HG03469 (cell line): Measurements from ENCODE around the gene METTL25.
A peak's percentile ranks its signal among the peaks of the same experiment; 100 is the strongest.

Experiments
- ATAC-seq: cut with Tn5 transposase; IDR thresholded peaks from one replicate; pipeline ENCODE4 v1.9.1; 2021; ENCODE audit warnings: mild to moderate bottlenecking, moderate library complexity, moderate number of reproducible peaks; ENCODE audit not compliant: unreplicated experiment

METTL25 gene

DNA sequence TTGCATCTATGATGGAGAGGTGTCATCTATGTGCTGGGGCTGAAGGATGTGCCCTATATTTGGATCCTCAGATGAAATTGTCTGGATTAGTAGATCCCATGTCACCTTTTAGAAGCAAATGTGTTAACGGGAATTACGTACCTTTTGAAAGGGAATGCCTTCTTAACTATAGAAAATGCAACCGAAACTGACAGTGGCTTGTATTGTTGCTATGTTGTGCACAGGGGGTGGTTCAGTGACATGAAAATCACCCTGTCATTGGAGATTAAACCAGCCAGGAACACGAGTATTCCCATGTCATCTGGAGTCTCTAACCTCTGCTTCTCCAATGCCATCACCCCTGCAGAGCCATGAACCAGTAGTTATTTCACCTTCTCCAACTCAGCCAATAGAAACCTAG is 110.2 kb downstream of the METTL25 start:
- ATAC-seq = no peak

DNA sequence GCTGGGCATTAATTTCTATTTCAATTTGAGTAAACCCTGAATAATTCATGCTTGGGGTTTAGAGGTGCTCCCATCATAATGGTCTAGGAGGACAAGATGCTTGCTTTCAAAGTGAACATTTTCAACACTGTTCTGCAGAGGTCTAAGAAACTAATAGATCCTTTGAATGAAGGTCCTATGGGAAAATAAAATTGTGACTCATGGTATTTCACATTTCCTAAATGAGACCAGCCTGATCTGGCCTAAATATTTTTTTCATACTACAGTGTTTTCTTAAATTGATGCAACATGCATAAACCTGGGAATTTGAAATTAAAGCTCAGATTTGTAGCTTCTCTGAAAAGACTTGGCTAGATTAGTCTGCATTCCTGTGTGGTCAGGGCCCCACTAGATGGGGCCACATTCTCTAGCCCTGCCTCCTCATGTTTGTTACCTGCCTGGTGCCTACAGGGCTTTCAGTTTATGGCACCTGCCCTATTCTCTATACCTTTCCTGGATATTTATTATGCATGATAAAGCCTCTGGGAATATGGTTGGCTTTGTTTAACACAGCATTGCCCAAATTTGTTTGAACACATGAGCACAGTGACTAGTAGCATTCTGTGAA is 112.7 kb downstream of the METTL25 start:
- ATAC-seq = no peak

DNA sequence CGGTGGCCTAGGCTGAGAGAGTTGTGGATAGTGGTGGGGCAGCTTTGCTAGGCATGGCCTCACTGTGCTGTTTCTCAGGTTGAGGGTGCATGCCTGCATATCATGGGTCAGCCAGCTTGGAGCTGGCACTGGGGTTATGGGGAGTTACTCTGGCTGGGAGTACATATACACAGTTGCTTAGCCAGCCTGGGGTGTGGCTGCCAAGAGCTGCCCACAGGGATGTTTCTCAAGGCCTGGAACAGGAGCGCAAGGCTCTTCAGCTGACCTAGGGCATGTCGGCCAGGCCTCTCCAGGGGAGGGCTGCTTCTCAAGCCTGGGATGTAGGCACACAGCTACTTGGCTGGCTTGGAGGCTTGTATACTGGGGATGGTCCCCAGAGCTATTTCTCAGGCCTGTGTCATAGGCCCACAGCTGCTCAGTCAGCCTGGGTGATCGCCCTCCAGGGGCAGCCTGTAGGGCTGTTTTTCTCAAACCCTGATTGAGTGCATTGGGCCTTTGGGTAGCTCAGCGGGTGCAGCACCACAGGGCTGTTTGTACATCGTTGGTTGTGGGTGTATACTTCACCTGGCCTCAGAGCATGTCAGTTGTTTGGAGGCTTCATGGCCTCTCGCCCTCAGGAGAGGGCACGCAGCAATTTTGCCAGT is 114.9 kb downstream of the METTL25 start:
- no peak for ATAC-seq

DNA sequence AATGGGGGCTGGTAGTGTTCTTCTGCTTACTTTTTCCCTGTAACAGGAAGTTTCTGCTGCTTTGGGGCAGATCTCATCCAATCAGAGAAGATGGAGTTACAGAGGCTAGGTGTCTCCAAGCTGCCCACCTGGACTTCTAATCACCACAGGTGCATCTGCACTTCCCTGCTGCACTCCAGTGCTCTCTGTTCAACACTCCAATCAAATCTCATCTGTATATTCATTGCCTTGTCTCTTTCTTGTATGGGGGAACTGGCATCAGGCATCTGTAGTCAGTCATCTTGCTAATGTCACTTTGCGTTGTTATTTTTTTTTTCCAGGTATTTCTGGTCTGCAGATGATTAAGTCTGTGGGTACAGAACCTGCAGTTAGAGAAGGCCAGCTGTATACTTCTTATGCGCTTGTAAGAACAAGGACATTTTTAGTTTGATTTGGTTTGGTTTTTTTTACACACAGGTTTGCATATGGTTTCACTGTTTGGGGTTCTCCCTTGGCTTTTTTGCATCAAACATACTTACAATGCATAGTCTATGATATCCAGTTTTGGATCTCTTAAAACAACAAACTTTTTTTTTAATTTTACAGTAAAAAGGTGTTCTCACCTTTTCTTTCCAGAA is 116.0 kb downstream of the METTL25 start:
- ATAC-seq = peak; percentile 76

DNA sequence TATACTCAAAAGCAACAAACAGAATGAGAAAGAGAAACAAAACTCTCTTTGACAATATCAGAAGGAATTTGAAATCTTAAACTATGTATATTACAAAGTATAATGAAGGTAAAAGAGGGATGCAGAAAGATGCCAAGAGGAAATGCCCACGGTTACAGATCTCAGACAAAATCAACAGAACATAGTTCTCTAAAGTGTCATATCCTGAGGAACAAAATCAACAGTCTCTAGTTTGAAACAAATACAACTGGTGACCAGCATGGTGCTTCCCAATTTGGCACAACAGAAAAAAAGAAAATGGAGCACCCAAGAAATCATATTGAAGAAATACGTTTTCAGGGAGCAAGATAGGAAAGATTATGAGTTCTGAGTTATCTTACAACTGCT is 116.5 kb downstream of the METTL25 start:
- ATAC-seq = peak; percentile 9

DNA sequence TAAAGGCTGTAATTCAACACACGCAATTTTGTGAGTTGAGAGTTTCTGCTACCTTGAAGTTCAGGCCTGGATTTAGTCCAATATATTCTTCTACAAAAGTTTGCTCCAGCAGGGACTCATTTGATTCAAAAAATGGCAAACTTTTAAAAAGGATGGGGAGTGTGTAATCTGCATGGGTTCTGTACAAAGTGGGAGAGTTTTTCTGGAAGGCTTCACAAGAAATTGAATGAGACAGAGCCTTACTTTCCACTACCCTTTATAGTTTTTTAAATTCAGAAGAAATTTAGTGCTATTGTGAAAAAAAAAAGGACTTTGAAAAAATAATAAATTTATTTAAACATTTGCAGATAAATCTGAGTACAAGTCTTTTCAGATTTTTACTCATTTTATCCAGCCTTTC is 116.9 kb downstream of the METTL25 start:
- ATAC-seq = no peak

DNA sequence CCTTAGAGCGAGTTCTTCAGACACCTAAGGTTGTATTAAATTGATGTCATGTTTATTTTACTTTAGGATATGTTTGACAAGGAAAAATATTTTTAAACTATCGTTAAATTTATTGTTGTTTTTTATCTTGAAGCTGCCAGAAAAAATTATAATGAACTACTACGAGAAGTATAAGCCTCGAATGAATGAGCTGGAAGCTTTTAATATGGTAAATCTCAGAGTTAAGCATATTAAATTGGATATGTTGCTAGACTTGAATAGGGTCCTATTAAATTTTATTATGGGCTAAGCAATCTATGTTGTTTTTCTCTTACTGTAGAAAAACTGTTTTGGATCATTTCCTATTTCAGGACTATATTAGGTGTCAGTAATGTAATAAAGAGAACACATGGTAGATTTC is 118.2 kb downstream of the METTL25 start:
- ATAC-seq = no peak

DNA sequence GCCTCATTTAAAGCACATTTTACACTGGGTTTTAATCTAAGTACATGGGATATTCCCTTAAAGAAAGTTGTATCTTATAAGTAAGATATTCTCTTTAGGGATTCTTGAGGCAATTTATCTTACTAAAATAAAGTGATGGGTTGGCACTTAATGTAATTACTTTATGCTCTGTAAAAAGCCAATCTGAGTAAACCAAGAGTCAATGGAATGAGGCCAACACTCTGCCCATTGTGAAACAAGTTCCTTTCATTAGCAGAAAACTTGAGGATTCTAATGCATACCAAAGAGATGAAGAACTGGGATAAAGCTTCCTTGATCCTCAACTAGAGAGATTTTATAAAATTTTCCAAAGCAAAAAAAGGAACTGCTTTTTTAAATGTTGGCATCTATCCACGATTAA is 121.2 kb downstream of the METTL25 start:
- ATAC-seq = no peak

DNA sequence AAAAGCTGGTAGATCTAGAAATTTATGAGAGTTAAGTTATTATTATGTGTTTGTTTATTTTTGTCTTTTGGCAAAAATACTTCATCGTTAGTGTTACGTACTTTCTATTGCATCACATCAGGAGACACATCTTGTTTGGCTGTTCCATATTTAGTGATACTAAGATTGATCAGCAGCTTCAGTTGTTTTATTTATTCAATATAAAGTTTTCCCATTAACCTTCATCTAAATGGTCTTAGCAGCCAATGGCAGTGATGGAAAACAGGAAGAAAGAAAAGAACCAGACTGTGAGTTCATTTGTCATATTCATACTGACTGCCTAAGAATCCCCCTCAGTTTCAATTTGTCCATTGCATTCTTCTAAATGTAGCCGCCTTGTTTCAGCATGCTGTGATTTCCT is 122.3 kb downstream of the METTL25 start:
- ATAC-seq = no peak

DNA sequence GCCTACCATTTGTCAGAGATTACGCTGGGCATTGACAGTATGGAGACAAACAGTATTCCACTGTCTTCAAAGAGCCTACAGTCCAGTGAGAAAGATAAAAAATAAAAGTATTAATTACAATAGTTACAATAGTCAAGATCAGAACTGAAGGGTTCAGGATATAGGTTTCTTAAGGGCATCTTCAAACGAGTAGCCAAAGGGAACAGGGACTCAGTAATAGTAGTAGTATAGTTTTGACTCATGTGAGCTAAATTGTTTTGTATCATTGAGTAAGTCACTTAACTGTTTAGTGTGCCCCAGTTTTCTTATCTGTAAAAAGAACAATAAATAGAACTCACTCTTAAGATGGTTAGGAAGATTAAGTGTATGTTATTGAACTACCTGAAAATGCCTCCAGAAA is 123.6 kb downstream of the METTL25 start:
- ATAC-seq = peak; percentile 50

DNA sequence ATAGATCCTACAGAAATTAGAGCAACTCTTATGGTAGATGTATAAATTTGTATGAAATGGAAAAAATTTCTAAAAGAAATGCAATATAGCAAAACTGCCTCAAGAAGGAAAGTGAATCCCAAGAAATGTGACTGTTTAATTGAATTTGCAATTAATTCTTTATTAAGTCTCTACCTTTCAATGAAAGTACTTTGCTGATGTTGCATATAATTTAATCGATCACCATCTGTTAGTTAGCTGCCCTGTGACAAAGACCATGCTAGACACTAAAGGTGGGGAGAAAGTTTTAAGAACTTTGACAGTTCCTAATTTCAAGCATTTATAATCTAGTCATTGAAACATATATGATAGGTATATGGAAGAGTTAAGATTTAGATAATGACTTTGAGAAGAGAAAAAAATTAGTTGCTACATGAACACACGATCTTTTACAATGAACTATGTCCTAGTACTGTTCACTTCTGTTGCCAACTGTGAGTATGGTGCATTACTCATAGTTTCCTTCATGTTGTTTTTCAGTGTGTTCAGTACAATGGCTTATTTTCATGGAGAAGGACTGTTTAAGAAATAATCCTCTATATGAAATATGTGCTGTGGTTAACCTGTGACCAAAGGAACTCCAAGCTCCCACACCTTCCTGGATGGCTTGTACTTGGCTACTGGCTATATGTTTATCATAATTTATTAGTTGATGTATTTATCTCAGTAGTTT is 128.4 kb downstream of the METTL25 start:
- ATAC-seq = no peak

DNA sequence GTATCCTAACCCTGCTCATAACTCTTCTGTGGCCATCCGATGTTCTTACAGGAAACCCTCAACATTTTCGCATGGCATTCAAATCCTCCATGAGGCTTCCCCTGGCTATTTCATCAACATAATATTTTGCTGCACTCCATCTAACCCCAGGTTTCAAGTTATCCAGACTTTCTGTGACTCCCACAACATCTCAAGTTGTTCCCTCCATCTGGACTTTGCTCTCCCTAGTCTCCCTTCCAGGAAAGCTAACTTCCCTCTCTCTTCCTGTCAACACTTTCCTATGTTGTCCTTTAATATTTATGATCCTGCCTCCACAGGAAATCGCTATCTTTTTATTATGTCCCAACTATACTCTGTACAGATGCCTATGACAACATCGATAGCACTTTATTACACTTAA is 146.1 kb downstream of the METTL25 start:
- no peak for ATAC-seq

DNA sequence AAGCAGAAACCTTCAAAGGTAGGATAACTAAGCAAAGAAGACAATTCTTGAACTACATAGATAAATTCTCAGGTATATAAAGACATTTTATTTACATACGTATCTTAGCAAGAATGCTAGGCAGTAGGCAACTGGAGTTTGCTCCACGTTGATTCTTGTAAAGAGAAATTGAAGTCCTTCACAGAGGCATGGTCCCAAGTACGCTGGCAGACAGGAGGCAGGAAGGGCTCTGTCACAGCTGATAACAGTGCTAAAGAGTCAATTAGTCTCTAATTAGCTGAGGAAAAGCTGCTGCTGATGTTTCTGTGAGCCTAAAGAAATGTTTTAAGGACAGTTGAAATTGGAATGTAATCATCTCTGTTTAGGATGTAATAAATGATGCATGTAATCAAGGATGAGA is 146.8 kb downstream of the METTL25 start:
- no peak for ATAC-seq

DNA sequence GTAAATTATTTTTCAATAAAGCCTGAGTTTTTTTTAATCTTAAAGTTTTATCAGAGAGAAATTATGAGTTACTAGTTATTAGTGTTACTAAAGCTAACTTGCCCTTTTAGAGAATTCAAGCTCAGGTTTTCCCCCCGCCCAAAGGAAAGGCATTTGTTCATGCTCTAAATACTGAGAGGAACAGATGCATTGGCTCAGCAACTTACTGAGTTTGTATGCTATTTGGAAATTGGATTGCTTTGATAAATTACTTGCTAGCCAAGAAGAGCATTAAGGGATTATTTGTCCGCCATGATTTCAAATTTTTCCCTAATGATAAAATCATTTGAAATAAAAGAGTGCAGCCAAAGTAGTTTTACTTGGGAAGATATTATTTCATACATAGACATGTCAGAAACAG is 149.4 kb downstream of the METTL25 start:
- ATAC-seq = no peak

DNA sequence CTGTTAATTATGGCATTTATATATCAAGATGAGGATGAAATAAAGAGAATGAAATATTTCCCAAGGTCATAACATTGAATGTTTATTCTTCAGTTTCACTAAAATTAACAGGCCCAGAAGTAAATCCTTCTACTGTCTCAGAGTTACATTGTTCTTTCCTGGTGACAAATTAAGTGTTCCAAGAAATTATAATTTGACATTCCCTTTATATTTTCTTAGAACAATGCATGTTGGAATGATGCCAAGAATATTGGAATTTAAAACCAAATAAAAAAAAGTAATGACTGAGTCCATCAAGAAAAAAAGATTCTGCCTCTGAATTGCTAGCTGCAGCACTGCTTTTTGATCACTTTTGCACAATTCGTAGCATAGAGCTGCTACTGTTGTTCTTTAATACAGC is 152.1 kb downstream of the METTL25 start:
- ATAC-seq = no peak

DNA sequence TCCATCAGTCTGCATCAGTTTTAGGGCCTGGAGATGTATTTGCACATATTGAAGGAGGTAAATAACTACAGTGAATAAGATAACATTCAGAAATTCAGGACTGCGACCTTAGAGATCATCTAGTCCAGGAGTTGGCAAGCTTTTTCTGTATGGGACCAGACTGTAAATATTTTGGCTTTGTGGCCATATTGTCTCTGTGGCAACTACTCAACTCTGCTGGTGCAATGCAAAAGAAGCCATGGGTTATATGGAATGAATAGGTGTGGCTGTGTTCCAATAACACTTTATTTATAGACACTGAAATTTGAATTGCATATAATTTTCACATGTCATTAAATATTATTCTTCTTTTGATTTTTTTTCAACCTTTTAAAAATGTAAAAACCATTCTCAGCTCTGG is 156.6 kb downstream of the METTL25 start:
- no peak for ATAC-seq

DNA sequence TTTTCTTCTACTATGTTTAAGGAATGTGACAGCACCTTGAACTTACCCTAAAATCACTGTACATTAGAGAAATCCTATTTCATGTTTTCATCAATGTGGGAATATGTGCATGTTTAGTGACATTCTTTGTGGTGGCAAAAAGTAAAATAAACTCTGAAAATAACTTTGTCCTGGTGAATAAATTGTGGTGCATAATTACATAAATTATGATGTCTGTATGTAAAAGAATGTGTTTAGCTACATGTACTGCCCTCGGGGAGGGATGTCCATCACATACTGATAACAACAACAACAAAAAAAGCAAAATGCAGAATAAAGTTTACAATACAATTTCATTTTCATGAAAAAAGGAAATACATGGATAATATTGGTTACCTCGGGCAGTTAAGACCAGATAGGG is 157.3 kb downstream of the METTL25 start:
- ATAC-seq = no peak

DNA sequence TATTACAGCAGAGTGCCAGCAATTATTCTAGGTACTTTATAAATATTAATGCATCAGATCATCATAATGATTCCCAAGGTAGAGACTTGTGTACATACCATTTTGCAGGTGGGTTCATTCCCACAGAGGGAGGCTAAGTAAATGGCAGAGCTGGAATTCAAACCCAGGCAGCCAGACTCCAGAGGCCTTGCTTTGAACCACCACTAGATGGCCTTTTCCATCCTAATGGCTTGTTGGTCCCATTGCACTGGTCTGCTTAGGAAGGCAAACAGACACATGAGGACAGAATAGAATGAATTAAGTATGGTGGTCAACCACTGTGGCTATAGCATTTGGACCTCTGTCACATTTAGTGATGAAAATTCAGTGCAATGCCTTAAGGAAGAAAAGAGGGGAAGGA is 158.7 kb downstream of the METTL25 start:
- peak; percentile 82 for ATAC-seq

DNA sequence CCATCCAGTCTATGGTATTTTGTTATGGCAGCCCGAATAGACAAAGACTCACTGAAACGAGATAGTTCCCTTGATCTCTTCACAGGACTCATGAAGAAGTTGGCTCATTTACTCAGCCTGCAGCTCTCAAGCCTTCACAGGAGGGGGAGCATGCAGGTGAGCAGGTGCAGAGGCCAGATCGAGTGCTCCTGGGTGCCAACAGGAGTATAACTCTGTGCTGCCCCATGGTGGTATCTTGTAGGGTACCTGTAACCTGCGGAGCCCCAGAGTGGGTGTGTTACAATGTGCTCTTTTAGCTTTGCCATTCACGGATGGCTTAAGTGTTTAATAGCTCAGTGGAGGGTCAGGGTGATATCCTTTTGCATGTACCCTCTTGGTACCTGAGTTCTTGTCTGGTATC is 159.5 kb downstream of the METTL25 start:
- ATAC-seq = no peak

DNA sequence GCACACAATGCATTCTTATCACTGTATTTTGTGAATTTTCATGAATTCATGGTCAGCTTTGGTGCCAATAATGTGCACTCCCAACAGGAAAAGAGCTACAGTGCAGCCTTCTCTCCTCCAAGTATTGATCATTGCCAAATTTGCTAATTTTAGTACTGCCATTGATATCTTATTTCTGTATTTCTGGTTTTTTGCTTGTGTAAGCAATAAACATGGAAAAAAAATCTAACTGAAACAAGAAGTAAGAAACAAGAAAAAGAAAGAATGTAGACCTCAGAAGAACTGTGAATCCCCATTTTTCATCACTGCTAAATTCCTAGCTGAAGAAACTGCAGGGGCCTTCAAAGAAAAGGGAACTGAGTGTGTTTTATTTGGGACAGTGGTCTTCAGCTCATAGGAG is 161.2 kb downstream of the METTL25 start:
- no peak for ATAC-seq

DNA sequence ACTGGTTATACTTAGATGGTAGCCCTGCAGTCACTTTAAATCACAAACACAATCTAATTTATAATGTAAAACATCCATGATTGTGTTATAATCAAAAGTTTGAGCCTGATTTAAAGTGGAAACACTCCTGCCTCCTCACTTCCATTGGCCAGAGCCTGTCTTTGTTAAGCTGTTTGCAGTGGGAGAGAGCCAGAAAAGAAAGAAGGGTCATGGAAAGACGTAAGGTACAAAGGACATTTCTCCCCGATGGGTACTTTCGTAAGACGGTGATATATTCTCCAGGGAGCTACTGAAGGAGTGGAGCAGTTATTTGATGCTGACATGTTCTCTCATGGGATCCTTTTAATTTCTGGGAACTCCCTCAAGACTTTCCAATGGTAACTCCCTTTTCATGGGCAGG is 164.0 kb downstream of the METTL25 start:
- ATAC-seq = no peak

DNA sequence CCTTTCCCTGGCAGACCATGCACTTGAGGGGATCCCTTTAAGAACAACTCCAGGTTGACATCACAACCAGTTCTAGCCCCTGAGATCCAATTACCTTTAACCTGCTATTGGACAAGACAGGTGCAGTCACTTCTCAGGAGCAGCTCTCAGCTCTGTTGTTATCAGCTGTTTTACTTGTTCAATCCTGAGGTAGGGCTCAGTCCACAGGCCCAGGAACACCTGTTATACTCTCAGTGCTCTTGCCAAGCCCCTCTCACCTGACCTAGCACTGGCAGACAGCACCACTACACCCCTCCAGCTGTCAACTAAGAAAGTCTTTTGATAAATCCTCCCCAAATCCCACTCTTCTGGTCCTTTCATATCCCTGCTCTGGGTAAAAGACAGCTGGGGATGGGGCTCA is 164.4 kb downstream of the METTL25 start:
- no peak for ATAC-seq
